Measurements from ENCODE around the gene AKR1B1. TPM values are rescaled to one million over a fixed set of nuclear protein-coding genes. Genes with fewer than 3 reads are reported as not detected.

AKR1B1 gene
- total and polyA plus RNA-seq, 8 donors: 13.2 to 47.1 (median 19.2) TPM

GRCh38 chr7:134425777-134426176, 33.1 kb downstream of the AKR1B1 start:
- H3K4me3 ChIP-seq: no peak overlapping the region
- FAIRE-seq: no peak

GRCh38 chr7:134422638-134423037, 36.3 kb downstream of the AKR1B1 start:
- FAIRE-seq (no peak), DNase-seq (no peak), ATAC-seq (no peak)
- no peak overlapping the region for H3K27ac ChIP-seq
- no peaks in the 10 kb centered on the region for H3K4me1 ChIP-seq
- H3K27me3 ChIP-seq: no peaks in the 10 kb centered on the region
- 34 to 44% methylated on average over 4 of the region's 4 CpGs for WGBS, 2 donors
- no peak for TF ChIP-seq CTCF (IDR thresholded peaks at IDR 0.05)
- no peak overlapping the region for H3K4me3 ChIP-seq
- H3K9me3 ChIP-seq: no peaks in the 10 kb centered on the region
- no peaks in the 10 kb centered on the region for H3K36me3 ChIP-seq
- intact Hi-C loops (cut with DNase I): no loop called here

More at GRCh38 chr7:134425777-134426176, 33.1 kb downstream of the AKR1B1 start:
- intact Hi-C loops (cut with DNase I): no loop called here
- no peaks in the 10 kb centered on the region for H3K9me3 ChIP-seq
- H3K4me1 ChIP-seq: no peaks in the 10 kb centered on the region
- no peak overlapping the region for H3K27ac ChIP-seq
- WGBS, 2 donors: 82 to 87% methylated on average over 1 of the region's 1 CpG
- no peak for TF ChIP-seq CTCF (IDR thresholded peaks at IDR 0.05)
- no peaks in the 10 kb centered on the region for H3K27me3 ChIP-seq
- no peak for ATAC-seq
- no peaks in the 10 kb centered on the region for H3K36me3 ChIP-seq
- no peak for DNase-seq

GRCh38 chr7:134422008-134422407, 36.9 kb downstream of the AKR1B1 start:
- WGBS, 2 donors: 47 to 55% methylated on average over 3 of the region's 3 CpGs
- Histone ChIP-seq H3K27ac (no peak overlapping the region), H3K4me3 (no peak overlapping the region), H3K4me1 (no peaks in the 10 kb centered on the region), H3K36me3 (no peaks in the 10 kb centered on the region), H3K27me3 (no peaks in the 10 kb centered on the region), H3K9me3 (no peaks in the 10 kb centered on the region)
- FAIRE-seq: no peak
- no peak for DNase-seq
- ATAC-seq: no peak
- no peak for TF ChIP-seq CTCF (IDR thresholded peaks at IDR 0.05)
- intact Hi-C loops (cut with DNase I): no loop called here

GRCh38 chr7:134420424-134421125, 38.3 kb downstream of the AKR1B1 start:
- no peaks in the 10 kb centered on the region for H3K36me3 ChIP-seq
- TF ChIP-seq CTCF (IDR thresholded peaks at IDR 0.05): peak in 3 of 4 donors; percentile 46 to 53 (median 51)
- H3K4me3 ChIP-seq: no peak overlapping the region
- DNase-seq (peak in 3 of 6 donors; percentile 45 to 73 (median 53)), ATAC-seq (peak; percentile 90 to 97 (median 95)), FAIRE-seq (no peak)
- no peaks in the 10 kb centered on the region for H3K27me3 ChIP-seq
- H3K4me1 ChIP-seq: no peaks in the 10 kb centered on the region
- H3K9me3 ChIP-seq: no peaks in the 10 kb centered on the region
- intact Hi-C loops (cut with DNase I): no loop called here
- WGBS, 2 donors: 27 to 44% methylated on average over 8 of the region's 8 CpGs
- H3K27ac ChIP-seq: no peak overlapping the region

GRCh38 chr7:134419875-134420274, 39.0 kb downstream of the AKR1B1 start:
- TF ChIP-seq CTCF (IDR thresholded peaks at IDR 0.05): no peak
- DNase-seq (no peak), FAIRE-seq (no peak), ATAC-seq (no peak)
- Histone ChIP-seq H3K36me3 (no peaks in the 10 kb centered on the region), H3K27ac (no peak overlapping the region), H3K27me3 (no peaks in the 10 kb centered on the region), H3K4me3 (no peak overlapping the region), H3K4me1 (no peaks in the 10 kb centered on the region), H3K9me3 (no peaks in the 10 kb centered on the region)
- 62 to 63% methylated on average over 3 of the region's 3 CpGs for WGBS, 2 donors
- intact Hi-C loops (cut with DNase I): no loop called here

Measured in pancreas (tissue), 10 donors.